ENCODE results near the gene TOMM70. TPM values are rescaled to one million over a fixed set of nuclear protein-coding genes. Genes with fewer than 3 reads are reported as not detected.

TOMM70 gene
- total and polyA plus RNA-seq, 12 donors = 11.4 to 95.2 (median 39.8) TPM

GRCh38 chr3:100425316-100425715 is 24.4 kb upstream of the TOMM70 start:
- 42 to 57% (median 45%) methylated on average over 1 of the region's 1 CpG for WGBS, 4 donors
- H3K36me3 ChIP-seq (replicated peaks in 1 of 2) = no peaks in the 10 kb centered on the region
- TF ChIP-seq CTCF (IDR thresholded peaks at IDR 0.05) (no peak), POLR2A (IDR thresholded peaks at IDR 0.05) (no peak)
- H3K4me1 ChIP-seq (replicated peaks in 1 of 2) = no peaks in the 10 kb centered on the region
- H3K4me3 ChIP-seq = no peak overlapping the region
- H3K9me3 ChIP-seq (replicated peaks in 1 of 3) = no peaks in the 10 kb centered on the region
- intact Hi-C loops (cut with DNase I) = no loop called here
- no peaks in the 10 kb centered on the region for H3K27me3 ChIP-seq
- no peak overlapping the region for H3K27ac ChIP-seq
- DNase-seq = no peak

GRCh38 chr3:100424261-100424660 is 23.4 kb upstream of the TOMM70 start:
- no peak for DNase-seq
- no peak for TF ChIP-seq POLR2A (IDR thresholded peaks at IDR 0.05)
- no peak for TF ChIP-seq CTCF (IDR thresholded peaks at IDR 0.05)
- no peak overlapping the region for H3K4me3 ChIP-seq
- no peaks in the 10 kb centered on the region for H3K9me3 ChIP-seq (replicated peaks in 1 of 3)
- H3K27ac ChIP-seq = no peak overlapping the region
- H3K27me3 ChIP-seq = no peaks in the 10 kb centered on the region
- no peaks in the 10 kb centered on the region for H3K36me3 ChIP-seq (replicated peaks in 1 of 2)
- intact Hi-C loops (cut with DNase I) = no loop called here
- H3K4me1 ChIP-seq (replicated peaks in 1 of 2) = no peaks in the 10 kb centered on the region
- 84 to 100% (median 93%) methylated on average over 2 of the region's 2 CpGs for WGBS, 4 donors

GRCh38 chr3:100423611-100424010 is 22.7 kb upstream of the TOMM70 start:
- Histone ChIP-seq H3K27ac (no peak overlapping the region), H3K4me3 (no peak overlapping the region), H3K4me1 (replicated peaks in 1 of 2) (no peaks in the 10 kb centered on the region), H3K9me3 (replicated peaks in 1 of 3) (no peaks in the 10 kb centered on the region), H3K27me3 (no peaks in the 10 kb centered on the region), H3K36me3 (replicated peaks in 1 of 2) (no peaks in the 10 kb centered on the region)
- DNase-seq = no peak
- TF ChIP-seq CTCF (IDR thresholded peaks at IDR 0.05) = no peak
- no peak for TF ChIP-seq POLR2A (IDR thresholded peaks at IDR 0.05)
- 87 to 100% (median 94%) methylated on average over 2 to 5 of the region's 5 CpGs for WGBS, 4 donors
- intact Hi-C loops (cut with DNase I) = no loop called here

- Histone ChIP-seq H3K36me3 (replicated peaks in 1 of 2) (no peaks in the 10 kb centered on the region), H3K4me3 (no peak overlapping the region), H3K9me3 (replicated peaks in 1 of 3) (no peaks in the 10 kb centered on the region), H3K27me3 (no peaks in the 10 kb centered on the region), H3K4me1 (replicated peaks in 1 of 2) (no peaks in the 10 kb centered on the region), H3K27ac (no peak overlapping the region)
- 79 to 94% (median 86%) methylated on average over 2 of the region's 2 CpGs for WGBS, 4 donors
- intact Hi-C loops (cut with DNase I) = no loop called here
- TF ChIP-seq CTCF (IDR thresholded peaks at IDR 0.05) = no peak
- TF ChIP-seq POLR2A (IDR thresholded peaks at IDR 0.05) = no peak
- DNase-seq = no peak
Observed at GRCh38 chr3:100420885-100421284, 20.0 kb upstream of the TOMM70 start.

All from adrenal gland (tissue), 12 donors.